Activated naive CD4-positive, alpha-beta T cell treated with anti-CD3 and anti-CD28 coated beads for 36 hours (primary cell): ENCODE data around the gene BIRC7. TPM values are rescaled to one million over a fixed set of nuclear protein-coding genes. Genes with fewer than 3 reads are reported as not detected.

Experiments used
- CTCF ChIA-PET: fragments of 350-600 bp; sonication (Branson Sonifier 250); formaldehyde crosslinking; loops from one replicate; lab custom pipeline; 2021; ENCODE audit warnings: antibody characterized with exemption; lab: Charles Lee
- DNase-seq: peaks from one replicate; pipeline ENCODE4 v3.0.0-alpha.2; 2020
- H3K27ac Mint-ChIP-seq: one replicate; pipeline ENCODE4 v1.8.0; 2021; ENCODE audit warnings: mild to moderate bottlenecking, mixed read lengths
- H3K27me3 Mint-ChIP-seq: one replicate; pipeline ENCODE4 v1.8.0; 2021; ENCODE audit warnings: low read depth, mixed read lengths
- H3K36me3 Mint-ChIP-seq: one replicate; pipeline ENCODE4 v1.8.0; 2021; ENCODE audit warnings: low read depth, mixed read lengths
- H3K4me1 Mint-ChIP-seq: one replicate; pipeline ENCODE4 v1.8.0; 2021; ENCODE audit warnings: low read depth, mixed read lengths
- H3K4me3 Mint-ChIP-seq: one replicate; pipeline ENCODE4 v1.8.0; 2021; ENCODE audit warnings: mild to moderate bottlenecking, moderate library complexity, mixed read lengths
- H3K9me3 Mint-ChIP-seq: one replicate; pipeline ENCODE4 v1.8.0; 2021; ENCODE audit warnings: mixed read lengths
- intact Hi-C: fragments of 100-400 bp; cut with micrococcal nuclease; formaldehyde crosslinking; loops from one replicate; pipeline ENCODE4 v1.15.1; 2023
- total RNA-seq, 2 experiments: library from RNA; stranded (reverse); gene quantifications; one replicate each; pipeline ENCODE4 v1.2.3, GENCODE V29; 2021

BIRC7 gene
- total RNA-seq, 2 experiments from 2014 or later = not detected

GRCh38 chr20:63264519-63264918 is 28.8 kb downstream of the BIRC7 start:
- intact Hi-C loops = no loop called here
- H3K36me3 Mint-ChIP-seq = no peaks in the 10 kb centered on the region
- no peak overlapping the region for H3K4me3 Mint-ChIP-seq
- H3K27me3 Mint-ChIP-seq = peaks cover 3% of the 10 kb centered on the region
- no peak overlapping the region for H3K27ac Mint-ChIP-seq
- no peaks in the 10 kb centered on the region for H3K9me3 Mint-ChIP-seq
- CTCF ChIA-PET = interaction anchor here (1.0 kb wide), 1 partner anchor 41 kb away, joined by 3 read pairs; no protein-coding TSS in a partner anchor
- no peak for DNase-seq
- peaks cover 3% of the 10 kb centered on the region for H3K4me1 Mint-ChIP-seq

- Mint-ChIP-seq H3K27me3 (peaks cover 3% of the 10 kb centered on the region), H3K9me3 (no peaks in the 10 kb centered on the region), H3K4me3 (no peak overlapping the region), H3K27ac (no peak overlapping the region), H3K36me3 (no peaks in the 10 kb centered on the region), H3K4me1 (peaks cover 3% of the 10 kb centered on the region)
- intact Hi-C loops = no loop called here
- DNase-seq = no peak
- CTCF ChIA-PET = interaction anchor here (1.5 kb wide), 1 partner anchor 43 kb away, joined by 3 read pairs; no protein-coding TSS in a partner anchor
Measured at GRCh38 chr20:63265891-63266515, 30.3 kb downstream of the BIRC7 start.

DNA sequence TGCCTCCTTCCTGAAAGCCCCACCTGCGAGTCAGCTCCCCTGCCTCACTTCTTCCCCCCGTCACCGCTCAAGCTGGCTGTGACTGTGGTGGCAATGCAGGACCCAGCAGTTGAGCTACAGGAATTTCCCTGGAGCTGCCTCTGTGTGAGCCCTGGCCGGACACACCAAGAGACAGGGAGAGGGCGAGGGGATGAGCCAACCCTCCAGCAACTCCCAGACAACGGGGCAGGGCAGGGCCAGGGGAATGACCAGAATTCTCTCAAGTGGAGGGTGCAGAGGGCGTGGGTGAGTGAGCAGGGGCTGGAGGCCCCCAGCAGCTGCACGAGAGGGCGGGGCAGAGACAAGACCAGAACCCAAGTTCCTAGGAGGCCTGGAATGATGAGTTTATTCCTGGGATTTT is 32.0 kb downstream of the BIRC7 start:
- Mint-ChIP-seq H3K9me3 (no peaks in the 10 kb centered on the region), H3K4me1 (peaks cover 5% of the 10 kb centered on the region), H3K27me3 (peaks cover 3% of the 10 kb centered on the region), H3K27ac (no peak overlapping the region), H3K36me3 (no peaks in the 10 kb centered on the region), H3K4me3 (no peak overlapping the region)
- intact Hi-C loops = no loop called here
- no peak for DNase-seq
- CTCF ChIA-PET = no interaction called here

DNA sequence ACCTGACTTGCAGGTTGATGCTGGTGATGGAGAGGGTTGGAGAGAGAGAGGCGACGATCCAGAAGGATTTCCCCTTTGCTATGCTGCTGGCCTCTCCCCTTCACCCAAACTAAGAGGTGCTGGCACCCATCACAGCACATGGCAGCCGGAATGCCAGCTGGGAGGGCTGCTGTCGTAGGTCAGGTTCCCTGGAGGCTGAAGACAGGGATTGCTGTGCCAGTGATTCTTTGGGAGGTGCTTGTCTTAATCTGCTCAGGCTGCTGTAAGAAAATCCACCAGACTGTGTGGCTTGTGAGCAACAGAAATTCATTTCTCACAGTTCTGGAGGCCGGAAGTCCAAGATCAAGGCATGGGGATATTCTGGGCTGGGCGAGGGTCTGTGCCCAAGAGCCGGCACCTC is 32.6 kb downstream of the BIRC7 start:
- CTCF ChIA-PET = no interaction called here
- intact Hi-C loops = no loop called here
- DNase-seq = no peak
- no peaks in the 10 kb centered on the region for H3K36me3 Mint-ChIP-seq
- H3K4me3 Mint-ChIP-seq = no peak overlapping the region
- no peak overlapping the region for H3K27ac Mint-ChIP-seq
- H3K27me3 Mint-ChIP-seq = peaks cover 3% of the 10 kb centered on the region
- H3K4me1 Mint-ChIP-seq = peaks cover 5% of the 10 kb centered on the region
- no peaks in the 10 kb centered on the region for H3K9me3 Mint-ChIP-seq

GRCh38 chr20:63268671-63269439 is 33.1 kb downstream of the BIRC7 start:
- Mint-ChIP-seq H3K4me1 (peaks cover 11% of the 10 kb centered on the region), H3K27me3 (peaks cover 3% of the 10 kb centered on the region), H3K36me3 (no peaks in the 10 kb centered on the region), H3K9me3 (no peaks in the 10 kb centered on the region), H3K27ac (no peak overlapping the region), H3K4me3 (no peak overlapping the region)
- intact Hi-C loops = no loop called here
- no peak for DNase-seq
- CTCF ChIA-PET = no interaction called here

GRCh38 chr20:63269724-63270123 is 34.0 kb downstream of the BIRC7 start:
- intact Hi-C loops = no loop called here
- DNase-seq = no peak
- H3K27me3 Mint-ChIP-seq = peaks cover under 1% of the 10 kb centered on the region
- H3K27ac Mint-ChIP-seq = no peak overlapping the region
- H3K36me3 Mint-ChIP-seq = no peaks in the 10 kb centered on the region
- peaks cover 18% of the 10 kb centered on the region for H3K4me1 Mint-ChIP-seq
- H3K9me3 Mint-ChIP-seq = no peaks in the 10 kb centered on the region
- CTCF ChIA-PET = interaction anchor here (1.0 to 1.4 kb wide), 2 partner anchors 17 to 47 kb away, joined by 3 read pairs; no protein-coding TSS in a partner anchor
- no peak overlapping the region for H3K4me3 Mint-ChIP-seq

- CTCF ChIA-PET = interaction anchor here (1.0 to 1.4 kb wide), 2 partner anchors 18 to 48 kb away, joined by 3 read pairs; no protein-coding TSS in a partner anchor
- H3K36me3 Mint-ChIP-seq = no peaks in the 10 kb centered on the region
- no peak overlapping the region for H3K27ac Mint-ChIP-seq
- H3K27me3 Mint-ChIP-seq = no peaks in the 10 kb centered on the region
- DNase-seq = no peak
- H3K4me1 Mint-ChIP-seq = peaks cover 26% of the 10 kb centered on the region
- H3K4me3 Mint-ChIP-seq = peak overlapping the region; percentile 79
- intact Hi-C loops = no loop called here
- no peaks in the 10 kb centered on the region for H3K9me3 Mint-ChIP-seq
Measured at GRCh38 chr20:63270606-63271325, 35.1 kb downstream of the BIRC7 start.

DNA sequence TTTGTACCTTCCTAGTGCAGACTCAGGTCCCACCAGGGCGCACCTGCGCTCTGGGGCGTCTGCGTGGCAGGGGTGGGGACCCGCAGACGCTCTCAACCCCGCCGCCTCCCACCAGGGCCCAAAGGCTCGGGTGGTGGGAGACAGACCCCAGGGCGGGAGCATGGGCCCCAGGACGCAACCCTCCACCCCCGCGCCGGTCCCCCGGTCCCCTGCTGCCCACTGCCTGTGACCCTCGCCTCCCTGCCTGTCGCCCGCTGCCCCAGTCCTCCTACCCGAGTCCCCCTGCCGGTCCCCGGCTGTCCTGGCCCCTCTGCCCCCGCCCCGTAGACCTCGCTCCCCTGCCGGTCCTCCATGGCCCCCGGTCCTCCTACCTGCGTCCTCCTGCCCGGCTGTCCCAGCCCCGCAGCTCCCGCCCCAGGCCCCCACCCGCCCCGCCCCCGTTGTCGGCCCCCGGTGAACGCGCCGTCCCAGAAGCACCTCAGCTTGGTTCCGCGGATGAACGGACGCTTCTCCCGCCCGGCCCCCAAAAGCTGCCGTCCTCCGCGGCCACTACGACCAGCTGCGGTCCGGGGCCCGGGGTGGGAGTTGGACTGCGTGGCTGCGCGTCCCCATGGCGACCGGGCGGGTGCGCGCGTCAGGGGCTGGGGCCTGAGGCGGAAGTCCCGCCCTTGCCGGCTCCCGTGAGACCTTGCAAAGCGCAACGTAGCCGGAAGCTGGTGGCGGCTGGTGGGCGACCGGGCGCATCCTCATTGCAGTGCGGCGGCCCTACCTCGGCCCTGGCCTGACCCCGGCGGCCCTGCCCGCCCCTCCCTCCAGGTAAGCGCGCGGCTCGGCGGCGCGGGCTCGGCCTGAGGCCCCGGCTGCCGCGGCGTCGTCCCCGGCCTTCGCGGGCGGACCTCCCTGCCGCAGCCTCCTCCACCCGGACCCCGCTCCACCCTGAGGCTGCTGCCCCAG is 36.7 kb downstream of the BIRC7 start, which contains the start of gene ARFGAP1:
ARFGAP1 (plus strand) TSS at position 709 of the 954 bp plus-strand sequence. CDS start 2,768 bp downstream, outside the sequence.
- intact Hi-C loops = loop anchor here (1.0 kb wide), 1 partner anchor 57 kb away; no protein-coding TSS in a partner anchor
- H3K4me1 Mint-ChIP-seq = peaks cover 26% of the 10 kb centered on the region
- no peaks in the 10 kb centered on the region for H3K9me3 Mint-ChIP-seq
- CTCF ChIA-PET = interaction anchor here (0.6 to 4.0 kb wide), 5 partner anchors 19 to 48 kb away, joined by 3 to 16 read pairs (median 3); no protein-coding TSS in a partner anchor
- peak; percentile 91 for DNase-seq
- no peaks in the 10 kb centered on the region for H3K27me3 Mint-ChIP-seq
- peaks cover 3% of the 10 kb centered on the region for H3K36me3 Mint-ChIP-seq
- peak within 1 kb of the TSS; percentile 78 for H3K27ac Mint-ChIP-seq
- H3K4me3 Mint-ChIP-seq = peak within 1 kb of the TSS; percentile 86

DNA sequence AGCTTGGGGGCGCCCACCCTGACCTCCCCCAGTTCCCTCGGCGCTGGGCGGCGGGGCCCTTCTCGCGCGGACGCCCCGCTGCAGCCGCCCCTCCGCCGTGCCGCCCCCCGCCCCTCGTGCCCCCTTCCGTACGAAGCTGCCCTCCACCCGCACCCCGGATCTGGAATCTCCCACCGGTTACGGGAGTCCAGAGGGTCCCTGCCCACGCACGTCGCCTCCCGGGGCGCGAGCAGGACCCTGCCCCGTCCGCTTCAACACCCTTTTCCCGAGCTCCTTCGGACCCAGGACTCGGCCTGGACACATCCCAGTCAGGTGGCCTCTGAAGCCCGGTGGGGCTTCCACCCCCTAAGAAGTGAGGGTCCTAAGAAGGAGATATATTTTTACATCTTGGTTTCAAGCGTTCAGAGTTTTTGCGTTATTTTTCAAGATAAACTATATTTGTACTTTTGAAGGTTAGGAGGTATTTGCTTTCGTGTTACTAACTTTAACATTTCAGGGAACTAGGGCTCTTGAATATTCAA is 37.4 kb downstream of the BIRC7 start:
- Mint-ChIP-seq H3K4me1 (peaks cover 26% of the 10 kb centered on the region), H3K4me3 (peak overlapping the region; percentile 86), H3K9me3 (no peaks in the 10 kb centered on the region), H3K36me3 (peaks cover 3% of the 10 kb centered on the region), H3K27ac (peak overlapping the region; percentile 78), H3K27me3 (no peaks in the 10 kb centered on the region)
- CTCF ChIA-PET = interaction anchor here (0.6 to 4.0 kb wide), 4 partner anchors 18 to 49 kb away, joined by 3 to 16 read pairs (median 3); no protein-coding TSS in a partner anchor
- no peak for DNase-seq
- intact Hi-C loops = no loop called here

DNA sequence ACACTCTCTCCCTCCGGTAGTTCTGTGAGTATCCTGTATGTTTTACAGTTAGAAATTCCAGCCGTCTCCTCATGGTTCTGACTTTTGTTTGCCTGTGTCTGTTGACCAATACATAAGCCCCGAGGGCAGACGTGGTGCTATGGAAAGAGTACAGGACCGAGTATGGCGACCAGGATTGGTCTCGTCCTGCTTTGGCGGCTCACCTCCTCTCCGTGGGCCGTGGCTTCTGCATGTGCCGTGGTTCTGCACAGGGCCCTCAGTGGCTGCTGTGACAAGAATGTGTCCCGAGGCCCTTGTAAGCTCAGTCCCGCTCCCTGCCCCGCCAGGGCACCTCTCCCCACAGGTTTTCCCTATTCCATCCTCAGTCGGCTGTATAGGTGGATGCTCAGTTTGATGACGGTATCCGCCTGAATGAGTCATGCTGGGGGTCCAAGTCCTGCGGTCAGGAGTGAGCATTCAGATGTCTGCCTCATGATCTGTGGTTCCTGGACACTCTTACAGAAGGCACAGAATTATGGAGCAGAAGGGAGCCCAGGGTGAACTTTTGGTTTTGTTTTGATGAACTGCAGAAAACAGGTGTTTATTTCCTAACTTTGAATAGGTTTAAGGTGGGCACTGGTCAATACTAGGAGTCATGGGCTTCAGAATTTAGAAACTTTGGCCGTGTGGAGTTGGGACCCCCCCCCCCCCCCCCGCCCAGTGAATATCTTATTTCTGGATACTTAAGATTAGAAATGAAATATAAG is 38.1 kb downstream of the BIRC7 start:
- CTCF ChIA-PET = interaction anchor here (1.1 to 4.0 kb wide), 2 partner anchors 41 to 50 kb away, joined by 3 to 16 read pairs; no protein-coding TSS in a partner anchor
- H3K4me3 Mint-ChIP-seq = peak overlapping the region; percentile 86
- H3K27me3 Mint-ChIP-seq = no peaks in the 10 kb centered on the region
- no peaks in the 10 kb centered on the region for H3K9me3 Mint-ChIP-seq
- H3K27ac Mint-ChIP-seq = peak overlapping the region; percentile 78
- H3K36me3 Mint-ChIP-seq = peaks cover 3% of the 10 kb centered on the region
- H3K4me1 Mint-ChIP-seq = peaks cover 26% of the 10 kb centered on the region
- no peak for DNase-seq
- intact Hi-C loops = no loop called here
